Right lobe of liver (tissue), 6 donors: ENCODE measurements around the gene ULK4. TPM values are rescaled to one million over a fixed set of nuclear protein-coding genes. Genes with fewer than 3 reads are reported as not detected.
"Not testable (repeated sequence)": the region's sequence is repeated elsewhere in the genome, so short reads cannot be mapped to it uniquely, and the experiment has no call there.

Experiments used
- ATAC-seq, 4 donors: fragments of 200-7000 bp; cut with Tn5 transposase; one replicate each; pipeline ENCODE4 v1.9.1; 2020; ENCODE audit warnings: mild to moderate bottlenecking in 4 of 4, moderate library complexity in 4 of 4
- DNase-seq, 3 donors: peaks; one replicate each; pipeline ENCODE4 v3.0.0-alpha.2; 2020
- H3K27ac ChIP-seq, 3 donors: fragments of 200-600 bp; one replicate each; pipeline ENCODE4 v1.8.0; 2022
- H3K27me3 ChIP-seq, 2 donors: fragments of 200-600 bp; one replicate each; pipeline ENCODE4 v1.8.0; 2022
- H3K36me3 ChIP-seq, 4 donors: fragments of 200-600 bp; sonication (generic) in 1 of 4; one replicate each; pipeline versions ENCODE4 v1.5.1 to v1.8.0; 2017 to 2022; ENCODE audit warnings: control low read depth in 1 of 4
- H3K4me1 ChIP-seq, 4 donors: fragments of 200-600 bp; sonication (generic) in 1 of 4; one replicate each; pipeline versions ENCODE4 v1.5.1 to v1.8.0; 2017 to 2022; ENCODE audit warnings: control low read depth in 1 of 4
- H3K4me3 ChIP-seq, 3 donors: fragments of 200-600 bp; one replicate each; pipeline ENCODE4 v1.8.0; 2022
- H3K9me3 ChIP-seq, 4 donors: fragments of 200-600 bp; sonication (generic) in 1 of 4; one replicate each; pipeline versions ENCODE4 v1.5.1 to v1.8.0; 2017 to 2022; ENCODE audit warnings: control low read depth in 1 of 4
- POLR2A ChIP-seq: fragments of 450-650 bp; IDR thresholded peaks from one replicate; pipeline ENCODE4 v1.6.1; 2017; ENCODE audit warnings: antibody characterized with exemption, mild to moderate bottlenecking
- WGBS: methylation state at CpG from one replicate; pipeline ENCODE4 v1.1.6; 2018; ENCODE audit warnings: low coverage, low lambda C conversion rate; ENCODE audit not compliant: insufficient coverage; ENCODE audit errors: missing lambda C conversion rate; 5-methylcytosine and 5-hydroxymethylcytosine counted together
- intact Hi-C, 2 donors: fragments of 100-400 bp; cut with DNase I; formaldehyde crosslinking; loops; one replicate each; pipeline versions ENCODE4 v1.11.2 to v1.14.1; 2022
- total RNA-seq, 6 experiments: library from RNA; depleted of rRNA in 2 of 6; stranded (reverse); fragments of >200 nt in 2 of 6; fragmentation: NEBNext Ultra II Directional in 3 of 6; extraction: Animal tissue kit (Norgen Biotek cat#: 25700) in 3 of 6; gene quantifications; one replicate each; pipeline versions ENCODE4 v1.1.0 to v1.2.4, GENCODE V29; 2016 to 2023
- TF ChIP-seq, protein P1 (sequence below), 4 donors: fragments of 200-600 bp in 3 of 4; fragments of 450-650 bp in 1 of 4; IDR thresholded peaks; one replicate each; pipeline versions ENCODE4 v1.5.1 to v1.8.0; 2016 to 2022; ENCODE audit warnings: antibody characterized with exemption in 4 of 4, mild to moderate bottlenecking in 2 of 4
- donor health status: DM: no; HTN: yes; CAD: no.
- donor health status: DM: no; HTN: no; CAD: no.
- donor health status: DM: no; HTN: no; CAD: no.
- donor health status: DM: no; HTN: yes; CAD: no.
- donor health status: DM: no; HTN: yes; CAD: no.

Gene ULK4
- total RNA-seq, 6 experiments from 2014 or later: 2.8 to 5.6 (median 4.9) TPM

DNA sequence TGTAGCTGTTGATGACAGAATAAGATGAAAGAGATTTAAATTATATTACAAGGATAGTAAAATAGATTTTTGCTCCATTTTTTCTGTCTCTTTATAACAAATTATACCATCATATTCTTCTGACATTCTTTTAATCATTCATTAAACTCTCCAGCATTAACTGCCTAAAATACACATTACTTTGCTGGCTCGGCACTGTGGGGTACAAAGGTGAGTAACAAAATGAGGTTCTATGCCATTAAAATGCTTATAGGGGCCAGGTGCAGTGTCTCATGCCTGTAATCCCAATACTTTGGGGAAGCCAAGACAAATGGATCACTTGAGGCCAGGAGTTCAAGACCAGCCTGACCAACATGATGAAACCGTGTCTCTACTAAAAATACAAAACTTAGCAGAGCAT lies 81.5 kb downstream of the ULK4 start:
- DNase-seq (no peak), ATAC-seq (peak; percentile 21 to 59 (median 33))
- TF ChIP-seq, protein P1, sequence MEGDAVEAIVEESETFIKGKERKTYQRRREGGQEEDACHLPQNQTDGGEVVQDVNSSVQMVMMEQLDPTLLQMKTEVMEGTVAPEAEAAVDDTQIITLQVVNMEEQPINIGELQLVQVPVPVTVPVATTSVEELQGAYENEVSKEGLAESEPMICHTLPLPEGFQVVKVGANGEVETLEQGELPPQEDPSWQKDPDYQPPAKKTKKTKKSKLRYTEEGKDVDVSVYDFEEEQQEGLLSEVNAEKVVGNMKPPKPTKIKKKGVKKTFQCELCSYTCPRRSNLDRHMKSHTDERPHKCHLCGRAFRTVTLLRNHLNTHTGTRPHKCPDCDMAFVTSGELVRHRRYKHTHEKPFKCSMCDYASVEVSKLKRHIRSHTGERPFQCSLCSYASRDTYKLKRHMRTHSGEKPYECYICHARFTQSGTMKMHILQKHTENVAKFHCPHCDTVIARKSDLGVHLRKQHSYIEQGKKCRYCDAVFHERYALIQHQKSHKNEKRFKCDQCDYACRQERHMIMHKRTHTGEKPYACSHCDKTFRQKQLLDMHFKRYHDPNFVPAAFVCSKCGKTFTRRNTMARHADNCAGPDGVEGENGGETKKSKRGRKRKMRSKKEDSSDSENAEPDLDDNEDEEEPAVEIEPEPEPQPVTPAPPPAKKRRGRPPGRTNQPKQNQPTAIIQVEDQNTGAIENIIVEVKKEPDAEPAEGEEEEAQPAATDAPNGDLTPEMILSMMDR (IDR thresholded peaks at IDR 0.05): no peak
- no peak for TF ChIP-seq POLR2A
- Histone ChIP-seq H3K27ac (no peak overlapping the region), H3K4me1 (peaks cover 0 to 9% (median 0%) of the 10 kb centered on the region in 4 donors), H3K4me3 (no peak overlapping the region), H3K27me3 (no peaks in the 10 kb centered on the region), H3K36me3 (no peaks in the 10 kb centered on the region), H3K9me3 (no peaks in the 10 kb centered on the region)
- intact Hi-C loops: no loop called here
- WGBS: 16% methylated on average over 2 of the region's 2 CpGs

DNA sequence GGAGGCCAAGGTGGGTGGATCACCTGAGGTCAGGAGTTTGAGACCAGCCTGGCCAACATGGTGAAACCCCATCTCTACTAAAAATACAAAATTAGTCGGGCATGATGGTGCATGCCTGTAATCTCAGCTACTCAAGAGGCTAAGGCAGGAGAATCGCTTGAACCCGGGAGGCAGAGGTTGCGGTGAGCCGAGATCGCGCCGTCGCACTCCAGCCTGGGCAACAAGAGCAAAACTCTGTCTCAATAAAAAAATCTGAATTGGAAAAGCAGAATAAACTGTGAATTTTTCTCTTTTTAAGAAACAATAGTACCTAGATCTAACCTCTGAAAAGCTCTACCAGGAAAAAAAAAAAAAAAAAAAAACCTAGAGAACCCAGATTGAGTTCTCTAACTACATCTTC lies 84.2 kb downstream of the ULK4 start:
- ATAC-seq, H3K4me1 ChIP-seq, intact Hi-C loops, H3K36me3 ChIP-seq, H3K4me3 ChIP-seq, H3K27ac ChIP-seq, DNase-seq, H3K9me3 ChIP-seq, H3K27me3 ChIP-seq: not testable (repeated sequence)
- 98% methylated on average over 9 of the region's 9 CpGs for WGBS

DNA sequence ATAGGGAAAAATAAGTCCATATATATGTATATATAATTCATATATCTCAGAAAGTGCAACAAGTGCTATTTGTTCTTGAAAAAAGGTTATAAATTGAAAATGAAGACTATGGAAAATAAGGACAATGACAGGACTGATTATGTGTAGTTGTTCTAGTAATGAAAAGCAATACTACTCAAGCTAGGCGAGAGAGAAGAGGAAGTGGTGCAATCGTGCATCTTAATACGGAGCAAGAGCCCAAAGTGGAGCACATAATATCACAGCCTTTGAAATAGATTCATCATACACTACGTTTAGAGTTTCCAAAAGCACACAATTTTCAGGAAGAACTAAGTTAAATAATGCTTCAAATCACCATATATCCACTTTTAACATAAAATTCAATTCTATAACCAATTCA lies 87.9 kb downstream of the ULK4 start:
- DNase-seq: no peak
- no peak overlapping the region for H3K4me3 ChIP-seq
- WGBS: 77% methylated on average over 4 of the region's 4 CpGs
- no peaks in the 10 kb centered on the region for H3K36me3 ChIP-seq
- no peaks in the 10 kb centered on the region for H3K9me3 ChIP-seq
- TF ChIP-seq POLR2A: no peak
- TF ChIP-seq, protein P1 (IDR thresholded peaks at IDR 0.05): no peak
- no peak for ATAC-seq
- H3K27ac ChIP-seq: no peak overlapping the region
- H3K27me3 ChIP-seq: no peaks in the 10 kb centered on the region
- H3K4me1 ChIP-seq: no peaks in the 10 kb centered on the region
- intact Hi-C loops: no loop called here

DNA sequence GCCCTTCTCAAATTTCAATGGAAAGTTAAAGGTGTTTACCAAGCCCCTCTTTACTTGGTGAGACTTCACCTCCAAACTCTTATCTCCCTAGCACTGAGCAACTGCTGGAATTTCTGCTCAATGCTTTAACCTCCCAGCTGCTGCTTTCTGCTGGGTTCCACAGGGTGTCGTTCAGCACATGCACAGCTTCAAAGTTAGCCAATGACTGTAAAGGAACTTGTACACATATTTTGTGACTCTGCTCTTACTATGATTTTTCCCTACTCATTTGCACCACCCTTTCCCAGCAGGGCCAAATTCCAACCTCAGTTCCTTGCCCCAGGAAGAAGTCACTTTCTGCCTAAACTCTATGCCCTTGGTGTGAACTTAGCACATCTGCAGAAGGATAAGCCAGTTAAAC lies 89.7 kb downstream of the ULK4 start:
- TF ChIP-seq, protein P1 (IDR thresholded peaks at IDR 0.05): no peak
- no peak for TF ChIP-seq POLR2A
- intact Hi-C loops: no loop called here

DNA sequence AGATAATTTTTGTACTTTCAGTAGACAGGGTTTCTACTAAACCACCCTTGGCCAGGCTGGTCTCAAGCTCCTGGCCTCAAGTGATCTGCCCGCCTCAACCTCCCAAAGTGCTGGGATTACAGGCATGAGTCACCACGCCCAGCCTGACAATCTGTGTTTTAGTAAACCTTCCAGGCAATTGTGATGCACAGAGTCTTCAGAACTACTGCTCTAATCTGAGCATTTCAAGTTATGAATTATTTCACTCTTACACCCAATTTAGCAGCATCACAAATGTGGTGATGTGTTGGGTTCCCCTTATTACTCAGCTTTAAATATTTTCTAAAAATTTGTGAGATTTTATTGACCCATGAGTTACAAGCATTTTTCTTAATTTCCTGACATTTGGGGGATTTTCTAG lies 94.4 kb downstream of the ULK4 start:
- Histone ChIP-seq H3K9me3 (no peaks in the 10 kb centered on the region), H3K27me3 (no peaks in the 10 kb centered on the region), H3K27ac (no peak overlapping the region), H3K36me3 (no peaks in the 10 kb centered on the region), H3K4me1 (no peaks in the 10 kb centered on the region), H3K4me3 (no peak overlapping the region)
- no peak for TF ChIP-seq POLR2A
- TF ChIP-seq, protein P1 (IDR thresholded peaks at IDR 0.05): no peak
- DNase-seq (no peak), ATAC-seq (no peak)
- intact Hi-C loops: no loop called here
- 100% methylated on average over 1 of the region's 2 CpGs for WGBS

More for the DNA sequence above, 89.7 kb downstream of the ULK4 start:
- 67% methylated on average over 1 of the region's 1 CpG for WGBS
- no peaks in the 10 kb centered on the region for H3K36me3 ChIP-seq
- H3K27me3 ChIP-seq: no peaks in the 10 kb centered on the region
- no peaks in the 10 kb centered on the region for H3K4me1 ChIP-seq
- H3K27ac ChIP-seq: no peak overlapping the region
- no peaks in the 10 kb centered on the region for H3K9me3 ChIP-seq
- DNase-seq (no peak), ATAC-seq (no peak)
- no peak overlapping the region for H3K4me3 ChIP-seq
